Smooth muscle cell of the brain vasculature (primary cell): Measurements from ENCODE around the gene MED13L.

Experiments used
- DNase-seq: peaks from one replicate; pipeline ENCODE4 v3.0.0-alpha.2; 2012; ENCODE audit warnings: low read depth, low spot score

Gene MED13L

GRCh38 chr12:116278667-116279066, 1.2 kb upstream of the MED13L start:
- no peak for DNase-seq

GRCh38 chr12:116278279-116278626, 760 bp upstream of the MED13L start:
- no peak for DNase-seq

- no peak for DNase-seq
These were observed 634 bp downstream of the MED13L start for GRCh38 chr12:116276652-116277466.

GRCh38 chr12:116274551-116275375, 2.7 kb downstream of the MED13L start:
- no peak for DNase-seq

GRCh38 chr12:116273813-116274550, 3.5 kb downstream of the MED13L start:
- no peak for DNase-seq

- DNase-seq: no peak
These were observed 9.5 kb downstream of the MED13L start for GRCh38 chr12:116267948-116268347.

DNA sequence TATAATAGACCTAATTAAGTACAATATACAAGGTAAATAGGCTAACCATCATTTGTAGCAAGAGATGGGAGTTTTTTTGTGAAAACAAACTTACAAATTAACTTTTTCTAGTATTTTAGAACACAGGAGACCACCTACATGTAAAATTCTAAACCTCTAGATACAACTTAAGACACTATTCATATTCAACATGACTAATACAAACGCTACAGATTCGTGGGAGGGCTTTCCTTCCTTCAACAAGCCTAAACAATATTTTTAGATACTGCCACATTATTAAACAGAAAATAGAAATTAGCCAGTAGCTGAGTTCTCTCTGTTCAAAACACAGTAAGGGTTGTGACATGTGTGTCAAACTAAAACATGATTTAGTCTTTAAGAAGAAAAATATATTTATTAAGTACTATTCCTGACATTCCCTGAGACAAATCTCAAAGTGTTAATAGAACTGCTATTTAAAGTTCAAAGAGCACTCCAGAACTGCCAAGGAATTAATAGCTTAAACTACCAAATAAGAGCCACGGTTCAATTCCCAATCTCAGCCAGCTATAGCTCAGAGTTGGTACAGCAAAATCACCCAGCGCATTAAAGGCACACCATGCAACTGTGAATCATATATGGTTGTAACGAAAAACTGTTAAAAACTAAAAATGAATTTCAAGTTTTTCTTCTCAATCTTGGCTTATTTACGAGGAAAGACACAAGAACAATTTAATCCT, 10.7 kb downstream of the MED13L start:
- DNase-seq: no peak

- DNase-seq: no peak
These were observed 11.3 kb downstream of the MED13L start for GRCh38 chr12:116266168-116266601.

GRCh38 chr12:116265351-116266147, 11.9 kb downstream of the MED13L start:
- DNase-seq: no peak

GRCh38 chr12:116264525-116265070, 12.9 kb downstream of the MED13L start:
- DNase-seq: no peak

DNA sequence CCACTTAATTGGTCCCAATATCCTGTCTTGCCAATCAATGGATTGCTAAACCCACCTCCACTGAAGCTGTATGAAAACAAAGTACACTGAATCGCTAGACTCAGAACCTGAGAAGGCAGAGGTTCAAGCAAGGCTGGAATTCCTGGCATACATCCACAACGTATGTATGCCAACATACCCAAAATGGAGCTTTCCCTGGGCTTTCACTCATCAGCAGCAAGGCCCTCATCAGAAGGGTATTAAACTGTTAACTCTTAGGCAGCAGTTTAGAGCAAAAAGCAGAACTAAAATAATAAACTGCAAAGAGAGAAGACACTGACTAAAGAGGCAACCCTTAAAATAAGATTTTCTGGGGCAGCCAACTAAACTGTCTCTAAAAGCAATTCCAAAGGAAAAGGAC, 13.6 kb downstream of the MED13L start:
- DNase-seq: no peak

DNA sequence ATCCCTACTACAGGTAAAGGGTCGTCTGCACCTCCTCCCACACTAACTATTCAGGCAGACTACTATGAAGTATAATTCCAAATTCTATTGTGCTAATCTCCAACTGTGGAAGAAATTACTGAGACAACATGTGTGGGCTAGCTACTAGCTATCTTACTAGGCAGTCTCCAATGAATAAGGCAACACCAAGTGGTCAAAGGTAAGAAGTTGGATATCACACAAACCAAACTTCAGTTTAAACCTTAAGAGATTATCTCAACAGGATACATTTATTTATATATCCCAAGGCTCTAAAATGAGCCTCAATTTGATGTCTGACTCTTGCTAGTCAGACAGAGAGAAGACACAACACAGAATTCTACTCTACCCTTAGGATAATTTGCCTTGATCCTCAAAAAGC, 14.1 kb downstream of the MED13L start:
- no peak for DNase-seq

DNA sequence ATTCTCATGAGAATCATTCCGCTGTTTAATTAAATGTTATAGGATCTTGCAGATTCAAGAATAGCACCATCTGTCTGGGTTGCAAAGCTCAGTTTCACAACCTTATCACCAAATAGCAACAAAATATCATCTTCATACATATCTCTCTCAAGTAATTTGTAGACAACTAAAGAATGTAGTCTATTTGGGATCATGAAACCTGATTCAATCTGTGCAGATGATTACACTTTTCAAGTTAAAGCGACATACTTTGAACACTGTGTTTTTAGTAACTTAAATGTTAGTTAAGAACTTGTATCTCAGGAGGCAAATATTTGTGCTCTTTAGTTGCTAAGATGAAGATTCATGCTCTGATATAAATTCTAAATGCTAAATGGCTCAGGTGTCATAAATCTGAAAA, 14.8 kb downstream of the MED13L start:
- no peak for DNase-seq

GRCh38 chr12:116261525-116262100, 15.9 kb downstream of the MED13L start:
- DNase-seq: no peak

DNA sequence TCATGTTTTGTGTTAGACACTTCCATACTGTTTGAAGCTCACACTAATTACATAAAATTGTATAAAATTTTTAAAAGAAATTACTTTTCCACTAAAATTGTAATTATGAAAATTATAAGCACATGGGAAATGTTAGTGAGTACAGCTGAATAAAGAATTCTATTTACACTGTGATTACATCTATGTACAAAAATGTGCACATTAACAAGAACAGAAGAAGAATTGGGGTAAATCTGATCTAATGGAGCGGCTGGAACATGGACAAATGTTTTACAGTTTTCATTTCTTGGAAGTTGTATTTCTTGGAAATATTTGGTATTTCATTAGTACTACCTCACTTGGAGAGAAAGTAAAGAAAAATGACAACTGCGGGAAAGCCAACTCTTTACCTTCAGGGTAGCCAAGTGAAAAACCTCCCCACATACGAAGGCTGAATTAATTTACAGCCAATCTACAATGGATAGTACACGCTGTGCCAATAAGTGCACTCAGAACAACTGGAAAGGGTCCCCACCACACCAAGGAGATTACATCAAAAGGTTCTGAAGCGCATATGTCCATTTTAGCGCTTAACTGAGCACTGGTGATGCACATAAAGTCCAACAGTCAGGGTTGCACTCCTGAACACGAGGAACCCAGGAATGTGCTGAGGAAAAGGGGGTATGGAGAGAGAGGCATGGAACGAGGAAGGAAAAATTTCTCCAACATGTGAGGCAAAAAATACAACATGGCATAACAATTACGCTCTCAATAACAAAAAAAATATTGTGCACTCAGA, 17.5 kb downstream of the MED13L start:
- no peak for DNase-seq

DNA sequence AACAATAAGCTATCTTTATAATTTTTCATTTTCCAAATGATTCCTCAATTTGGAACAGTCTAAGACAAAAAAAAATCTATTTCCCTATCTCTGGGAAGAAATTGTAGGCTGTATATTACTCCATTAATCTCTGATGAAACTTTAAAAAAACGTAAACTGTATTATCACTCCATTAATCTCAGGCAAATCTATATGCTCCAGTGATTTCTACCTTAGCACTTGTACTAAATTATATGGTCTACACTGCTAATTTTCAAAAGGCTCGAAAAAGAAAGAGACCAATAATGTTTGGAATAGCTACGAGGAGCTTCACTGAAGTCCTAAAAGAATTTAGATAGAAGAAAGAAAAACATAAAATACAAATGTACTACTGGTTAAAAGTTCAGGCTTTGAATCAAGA, 19.7 kb downstream of the MED13L start:
- DNase-seq: no peak

- no peak for DNase-seq
These were observed 20.3 kb downstream of the MED13L start for GRCh38 chr12:116257215-116257614.

- DNase-seq: no peak
These were observed 27.6 kb downstream of the MED13L start for GRCh38 chr12:116249938-116250337.

DNA sequence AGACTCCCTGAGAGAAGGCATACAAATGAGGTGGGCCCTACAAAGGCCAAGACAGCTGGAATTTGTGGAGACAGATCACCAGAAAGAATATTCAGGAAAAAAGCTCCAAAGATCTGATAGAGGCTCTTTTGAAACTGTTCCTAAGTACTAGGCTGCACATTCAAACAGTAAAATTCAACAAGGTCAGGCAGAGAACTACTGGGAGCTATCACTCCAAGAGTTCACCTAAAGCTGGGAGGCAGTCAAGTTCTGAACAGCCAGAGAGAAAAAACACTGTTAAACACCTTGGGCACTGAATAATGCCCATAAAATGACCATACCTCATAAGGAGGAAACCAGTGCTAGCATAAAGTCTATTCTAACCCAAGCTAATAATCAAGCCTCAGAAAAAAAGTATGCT, 28.6 kb downstream of the MED13L start:
- no peak for DNase-seq
